Activated T-helper 2 cell treated with anti-CD3 and anti-CD28 coated beads, Interferon-gamma antibody, Interleukin-2, Interleukin-4, amounts not matched to agents 10 μg/mL and 5 μg/mL and 100 μg/mL, durations not matched to agents 14 hours and 24 hours and 36 hours (primary cell): ENCODE measurements around the gene VSTM4. TPM values are rescaled to one million over a fixed set of nuclear protein-coding genes. Genes with fewer than 3 reads are reported as not detected.

Experiments used
- DNase-seq: peaks from one replicate; pipeline ENCODE4 v3.0.0; 2021; ENCODE audit warnings: low spot score
- H3K27ac Mint-ChIP-seq: one replicate; pipeline ENCODE4 v1.8.0; 2021; ENCODE audit warnings: mixed read lengths
- H3K27me3 Mint-ChIP-seq: one replicate; pipeline ENCODE4 v1.8.0; 2021; ENCODE audit warnings: low read depth, mixed read lengths
- H3K36me3 Mint-ChIP-seq: one replicate; pipeline ENCODE4 v1.8.0; 2021; ENCODE audit warnings: low read depth, mixed read lengths
- H3K4me1 Mint-ChIP-seq: one replicate; pipeline ENCODE4 v1.8.0; 2021; ENCODE audit warnings: low read depth, mixed read lengths
- H3K4me3 Mint-ChIP-seq: one replicate; pipeline ENCODE4 v1.8.0; 2021; ENCODE audit warnings: low read depth, mild to moderate bottlenecking, moderate library complexity, mixed read lengths
- H3K9me3 Mint-ChIP-seq: one replicate; pipeline ENCODE4 v1.8.0; 2021; ENCODE audit warnings: mixed read lengths
- intact Hi-C: fragments of 100-400 bp; cut with micrococcal nuclease; formaldehyde crosslinking; loops from one replicate; pipeline ENCODE4 v1.15.1; 2023
- total RNA-seq: library from RNA; stranded (reverse); gene quantifications from 2 replicates; pipeline ENCODE4 v1.2.3, GENCODE V29; 2022

VSTM4 gene
- total RNA-seq, 1 donor from 2014 or later: 0.57 TPM

DNA sequence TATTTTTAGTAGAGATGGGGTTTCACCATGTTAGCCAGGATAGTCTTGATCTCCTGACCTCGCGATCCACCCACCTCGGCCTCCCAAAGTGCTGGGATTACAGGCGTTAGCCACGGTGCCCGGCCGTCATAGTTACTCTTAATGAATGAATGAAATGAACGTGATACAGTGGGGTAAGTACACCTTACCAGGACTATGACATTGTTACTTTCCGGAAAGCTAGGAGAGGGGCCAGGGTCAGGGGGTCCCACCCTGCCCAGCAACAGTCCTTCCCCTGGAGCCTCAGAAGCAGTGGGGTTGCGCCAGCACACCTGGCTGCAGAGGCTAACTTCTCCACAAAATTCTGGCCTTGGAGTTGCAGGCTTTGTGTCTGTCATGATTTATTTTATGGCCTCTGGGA lies 21.4 kb downstream of the VSTM4 start:
- no peak overlapping the region for H3K27ac Mint-ChIP-seq
- no peak overlapping the region for H3K4me3 Mint-ChIP-seq
- DNase-seq: no peak
- H3K36me3 Mint-ChIP-seq: no peaks in the 10 kb centered on the region
- H3K9me3 Mint-ChIP-seq: no peaks in the 10 kb centered on the region
- H3K4me1 Mint-ChIP-seq: no peaks in the 10 kb centered on the region
- H3K27me3 Mint-ChIP-seq: peaks cover 10% of the 10 kb centered on the region
- intact Hi-C loops: no loop called here

DNA sequence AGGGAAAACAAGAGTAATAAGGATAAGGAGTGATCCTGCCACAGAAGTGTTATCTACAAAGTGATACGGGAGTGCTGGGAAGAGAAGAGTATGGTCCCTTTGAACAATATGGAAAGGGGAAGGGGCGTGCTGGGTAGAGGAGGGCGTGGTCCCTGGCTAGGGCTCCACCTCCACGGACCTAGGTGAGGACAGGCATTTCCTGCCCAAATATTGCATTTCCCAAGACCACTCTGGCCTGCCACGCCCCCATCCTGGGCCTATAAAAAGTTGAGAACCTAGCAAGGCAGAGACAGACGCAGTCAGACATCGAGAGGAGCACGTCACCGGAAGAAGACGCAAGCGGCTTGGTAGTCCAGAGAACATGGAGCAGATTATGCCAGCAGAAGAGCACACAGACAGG lies 22.8 kb downstream of the VSTM4 start:
- intact Hi-C loops: no loop called here
- H3K4me3 Mint-ChIP-seq: no peak overlapping the region
- H3K4me1 Mint-ChIP-seq: no peaks in the 10 kb centered on the region
- no peak overlapping the region for H3K27ac Mint-ChIP-seq
- H3K27me3 Mint-ChIP-seq: peaks cover 10% of the 10 kb centered on the region
- DNase-seq: no peak
- H3K36me3 Mint-ChIP-seq: no peaks in the 10 kb centered on the region
- peaks cover 1% of the 10 kb centered on the region for H3K9me3 Mint-ChIP-seq

DNA sequence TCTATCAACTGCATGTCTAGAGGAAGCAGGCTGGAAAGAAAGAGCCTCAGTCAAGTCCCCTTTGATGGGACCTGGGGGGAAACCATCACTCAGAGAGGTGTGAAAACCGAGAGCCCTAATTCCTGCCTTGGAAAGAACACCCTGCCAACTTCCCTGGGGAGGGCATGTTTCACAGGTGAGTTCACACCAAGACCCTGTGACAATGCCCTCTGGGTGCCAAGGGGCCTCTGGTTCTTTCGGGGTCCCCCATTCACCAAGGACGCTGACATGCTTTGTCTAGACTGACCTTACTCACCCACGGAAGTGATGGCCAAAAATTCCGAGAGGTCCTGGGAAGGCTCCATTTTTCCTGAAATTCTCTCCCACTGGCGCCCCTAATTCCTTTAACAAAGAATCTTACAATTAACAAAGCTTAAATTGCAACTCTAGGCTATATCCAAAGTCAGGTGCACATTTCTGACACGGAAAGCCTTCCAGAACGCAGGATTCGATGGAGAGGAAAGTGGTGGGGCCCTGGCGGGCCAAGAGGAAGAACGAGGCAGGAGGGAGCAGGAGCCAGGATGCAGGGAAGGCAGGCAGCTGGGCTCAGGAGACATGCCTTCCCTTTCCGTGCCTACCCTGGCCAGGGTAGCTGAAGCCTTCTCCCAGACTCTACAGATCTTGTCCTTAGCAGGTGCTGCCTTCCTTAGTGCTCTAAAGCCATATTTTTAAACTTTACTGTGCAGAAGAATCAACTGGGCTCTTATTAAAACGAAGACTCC lies 23.7 kb downstream of the VSTM4 start:
- peaks cover 7% of the 10 kb centered on the region for H3K27me3 Mint-ChIP-seq
- H3K4me1 Mint-ChIP-seq: no peaks in the 10 kb centered on the region
- intact Hi-C loops: no loop called here
- no peak overlapping the region for H3K4me3 Mint-ChIP-seq
- no peak overlapping the region for H3K27ac Mint-ChIP-seq
- H3K36me3 Mint-ChIP-seq: no peaks in the 10 kb centered on the region
- H3K9me3 Mint-ChIP-seq: peaks cover 10% of the 10 kb centered on the region
- DNase-seq: no peak

DNA sequence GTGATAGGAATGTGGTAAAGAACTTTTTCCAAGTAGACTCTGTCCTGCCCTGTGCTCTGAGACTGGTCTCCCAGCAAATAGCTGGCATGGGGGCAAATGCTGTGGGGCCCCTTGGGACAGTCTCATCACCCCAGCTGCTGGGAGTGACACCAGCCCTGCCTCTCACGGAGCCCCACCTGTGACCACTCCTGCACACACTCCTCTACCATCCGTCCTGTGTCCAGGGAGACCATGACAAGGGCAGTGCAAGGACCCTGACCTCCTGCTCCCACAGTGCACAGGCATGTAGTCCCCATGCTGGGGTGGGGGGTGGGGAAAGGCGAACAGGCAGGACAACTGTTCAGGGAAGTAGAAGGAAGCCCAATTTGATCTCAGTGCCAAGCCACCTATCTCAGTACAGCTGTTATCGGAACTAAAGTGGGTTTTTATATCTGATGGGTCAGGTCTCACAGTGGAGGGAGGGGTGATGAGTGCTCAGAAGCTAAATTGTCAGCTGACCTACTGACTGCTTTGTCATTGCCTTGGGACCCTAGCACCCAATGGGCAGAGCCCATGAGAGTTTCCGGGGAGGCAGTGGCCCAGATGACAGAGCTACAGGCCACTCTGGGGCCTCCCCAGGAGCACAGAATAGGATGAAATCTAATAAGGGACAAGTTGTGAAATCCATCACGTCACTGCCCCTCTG lies 24.5 kb downstream of the VSTM4 start:
- H3K27ac Mint-ChIP-seq: no peak overlapping the region
- no peaks in the 10 kb centered on the region for H3K4me1 Mint-ChIP-seq
- H3K36me3 Mint-ChIP-seq: peaks cover 3% of the 10 kb centered on the region
- peaks cover 7% of the 10 kb centered on the region for H3K27me3 Mint-ChIP-seq
- no peak for DNase-seq
- intact Hi-C loops: no loop called here
- peaks cover 14% of the 10 kb centered on the region for H3K9me3 Mint-ChIP-seq
- no peak overlapping the region for H3K4me3 Mint-ChIP-seq

- Mint-ChIP-seq H3K27ac (no peak overlapping the region), H3K27me3 (peaks cover 4% of the 10 kb centered on the region), H3K4me3 (no peak overlapping the region), H3K9me3 (peaks cover 14% of the 10 kb centered on the region), H3K36me3 (peaks cover 3% of the 10 kb centered on the region), H3K4me1 (no peaks in the 10 kb centered on the region)
- no peak for DNase-seq
- intact Hi-C loops: no loop called here
Measured at GRCh38 chr10:49090189-49090575, 25.1 kb downstream of the VSTM4 start.

GRCh38 chr10:49089557-49090188 lies 25.6 kb downstream of the VSTM4 start:
- H3K9me3 Mint-ChIP-seq: peaks cover 14% of the 10 kb centered on the region
- peaks cover 4% of the 10 kb centered on the region for H3K27me3 Mint-ChIP-seq
- no peak overlapping the region for H3K27ac Mint-ChIP-seq
- no peak for DNase-seq
- H3K4me1 Mint-ChIP-seq: no peaks in the 10 kb centered on the region
- no peak overlapping the region for H3K4me3 Mint-ChIP-seq
- intact Hi-C loops: no loop called here
- H3K36me3 Mint-ChIP-seq: peaks cover 3% of the 10 kb centered on the region

DNA sequence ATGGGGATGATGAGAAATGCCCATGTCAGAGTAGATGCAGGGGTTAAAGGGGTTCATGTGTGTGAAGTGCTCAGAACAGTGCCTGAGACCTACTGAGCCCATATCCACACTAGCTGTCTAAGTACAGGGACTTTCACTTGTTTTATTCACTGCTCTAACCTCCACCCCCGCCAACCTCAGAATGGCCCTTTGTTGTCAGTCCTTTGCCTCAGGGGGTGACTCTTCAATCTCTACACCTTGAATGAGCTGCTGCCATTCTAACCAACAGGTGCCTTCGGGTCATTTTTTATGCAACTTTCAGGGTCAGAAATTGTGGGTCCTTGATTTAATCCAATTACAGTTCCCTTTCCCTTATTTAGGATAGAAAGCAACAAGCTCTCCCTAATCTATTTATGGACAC lies 26.2 kb downstream of the VSTM4 start:
- intact Hi-C loops: no loop called here
- Mint-ChIP-seq H3K27me3 (peaks cover 2% of the 10 kb centered on the region), H3K4me3 (no peak overlapping the region), H3K9me3 (peaks cover 14% of the 10 kb centered on the region), H3K27ac (no peak overlapping the region), H3K36me3 (peaks cover 3% of the 10 kb centered on the region), H3K4me1 (no peaks in the 10 kb centered on the region)
- no peak for DNase-seq

- Mint-ChIP-seq H3K9me3 (peaks cover 14% of the 10 kb centered on the region), H3K4me3 (no peak overlapping the region), H3K27me3 (peaks cover 2% of the 10 kb centered on the region), H3K27ac (no peak overlapping the region), H3K4me1 (peaks cover 2% of the 10 kb centered on the region), H3K36me3 (peaks cover 3% of the 10 kb centered on the region)
- intact Hi-C loops: no loop called here
- DNase-seq: no peak
Measured at GRCh38 chr10:49086889-49087288, 28.4 kb downstream of the VSTM4 start.

GRCh38 chr10:49083261-49083660 lies 32.1 kb downstream of the VSTM4 start:
- Mint-ChIP-seq H3K4me3 (no peak overlapping the region), H3K4me1 (peaks cover 26% of the 10 kb centered on the region), H3K9me3 (peaks cover 14% of the 10 kb centered on the region), H3K27ac (no peak overlapping the region), H3K27me3 (no peaks in the 10 kb centered on the region), H3K36me3 (peaks cover 3% of the 10 kb centered on the region)
- intact Hi-C loops: no loop called here
- no peak for DNase-seq

GRCh38 chr10:49082766-49083165 lies 32.6 kb downstream of the VSTM4 start:
- H3K9me3 Mint-ChIP-seq: peaks cover 14% of the 10 kb centered on the region
- H3K36me3 Mint-ChIP-seq: peaks cover 3% of the 10 kb centered on the region
- intact Hi-C loops: no loop called here
- no peak overlapping the region for H3K27ac Mint-ChIP-seq
- no peaks in the 10 kb centered on the region for H3K27me3 Mint-ChIP-seq
- H3K4me3 Mint-ChIP-seq: no peak overlapping the region
- H3K4me1 Mint-ChIP-seq: peaks cover 31% of the 10 kb centered on the region
- no peak for DNase-seq

GRCh38 chr10:49081547-49082275 lies 33.6 kb downstream of the VSTM4 start:
- peaks cover 3% of the 10 kb centered on the region for H3K36me3 Mint-ChIP-seq
- H3K27ac Mint-ChIP-seq: no peak overlapping the region
- H3K4me3 Mint-ChIP-seq: no peak overlapping the region
- peaks cover 41% of the 10 kb centered on the region for H3K4me1 Mint-ChIP-seq
- no peak for DNase-seq
- H3K27me3 Mint-ChIP-seq: no peaks in the 10 kb centered on the region
- intact Hi-C loops: no loop called here
- peaks cover 5% of the 10 kb centered on the region for H3K9me3 Mint-ChIP-seq

GRCh38 chr10:49080965-49081364 lies 34.4 kb downstream of the VSTM4 start:
- intact Hi-C loops: loop anchor here (1.0 kb wide), 1 partner anchor 96 kb away; no protein-coding TSS in a partner anchor
- Mint-ChIP-seq H3K4me3 (no peak overlapping the region), H3K27me3 (no peaks in the 10 kb centered on the region), H3K9me3 (no peaks in the 10 kb centered on the region), H3K27ac (no peak overlapping the region), H3K36me3 (no peaks in the 10 kb centered on the region), H3K4me1 (peaks cover 48% of the 10 kb centered on the region)
- DNase-seq: no peak
